IMR-90 (cell line): ENCODE results near the gene LARGE2. TPM values are rescaled to one million over a fixed set of nuclear protein-coding genes. Genes with fewer than 3 reads are reported as not detected.
A peak's percentile ranks its signal among the peaks of the same experiment; 100 is the strongest.

Experiments
- ATAC-seq: fragments of 200-7000 bp; cut with Tn5 transposase; 2 replicates; pipeline ENCODE4 v1.9.1; 2020; ENCODE audit warnings: low read depth, mild to moderate bottlenecking, moderate library complexity
- BruUV-seq: library from RNA; stranded (reverse); fragments of 400-500 nt; replicated peaks from 2 replicates; lab custom pipeline; 2021; lab: Mats Ljungman, UMichigan
- CTCF ChIA-PET: fragments of 300-600 bp; formaldehyde crosslinking; extraction: SDS; loops from one replicate; lab custom pipeline; 2021; ENCODE audit warnings: antibody characterized with exemption; lab: Yijun Ruan, JAX
- POLR2A ChIA-PET: fragments of 300-600 bp; sonication (Branson Sonifier 250); formaldehyde crosslinking; loops from one replicate; lab custom pipeline; 2022; ENCODE audit warnings: antibody characterized with exemption; ENCODE audit not compliant: unreplicated experiment; lab: Charles Lee
- DNase-seq: peaks from one replicate; pipeline ENCODE4 v3.0.0; 2013
- H2AFZ ChIP-seq: replicated peaks from 2 replicates; pipeline ENCODE3; 2013; ENCODE audit warnings: low read length, mild to moderate bottlenecking; ENCODE audit not compliant: poor library complexity
- H2AK5ac ChIP-seq: 2 replicates; pipeline ENCODE4 v1.6.1; 2013; ENCODE audit warnings: low read depth, low read length, inconsistent platforms
- H2AK9ac ChIP-seq: replicated peaks from 2 replicates; pipeline ENCODE3; 2013; ENCODE audit warnings: mild to moderate bottlenecking, low read depth, low read length, moderate library complexity; ENCODE audit not compliant: poor library complexity
- H2BK120ac ChIP-seq: 2 replicates; pipeline ENCODE4 v1.6.1; 2013; ENCODE audit warnings: low read depth, low read length, inconsistent platforms
- H2BK15ac ChIP-seq: 3 replicates; pipeline ENCODE4 v1.6.1; 2013; ENCODE audit warnings: low read depth, low read length, inconsistent platforms
- H2BK20ac ChIP-seq: 2 replicates; pipeline ENCODE4 v1.6.1; 2013; ENCODE audit warnings: low read depth, mild to moderate bottlenecking, inconsistent platforms, low read length, moderate library complexity
- H2BK5ac ChIP-seq: 2 replicates; pipeline ENCODE4 v1.6.1; 2013; ENCODE audit warnings: mild to moderate bottlenecking, low read depth, low read length, inconsistent platforms; ENCODE audit not compliant: poor library complexity, severe bottlenecking
- H3K14ac ChIP-seq: replicated peaks from 2 replicates; pipeline ENCODE4 v1.6.1; 2013; ENCODE audit warnings: low read depth, low read length, inconsistent platforms
- H3K18ac ChIP-seq: 2 replicates; pipeline ENCODE4 v1.6.1; 2013; ENCODE audit warnings: low read depth, low read length, control low read depth
- H3K23ac ChIP-seq: 2 replicates; pipeline ENCODE4 v1.6.1; 2013; ENCODE audit warnings: low read depth, low read length, inconsistent platforms
- H3K27ac ChIP-seq: 2 replicates; pipeline ENCODE4 v1.5.1; 2013; ENCODE audit warnings: mild to moderate bottlenecking, control low read depth, low read length; ENCODE audit not compliant: insufficient read depth
- H3K27me3 ChIP-seq: 2 replicates; pipeline ENCODE4 v1.6.1; 2013; ENCODE audit warnings: low read length; ENCODE audit not compliant: control insufficient read depth, insufficient read depth
- H3K36me3 ChIP-seq: 2 replicates; pipeline ENCODE4 v1.6.1; 2013; ENCODE audit warnings: low read length, mixed read lengths; ENCODE audit not compliant: control insufficient read depth, insufficient read depth
- H3K4ac ChIP-seq: 2 replicates; pipeline ENCODE4 v1.6.1; 2013; ENCODE audit warnings: low read depth, low read length, inconsistent platforms
- H3K4me1 ChIP-seq: 2 replicates; pipeline ENCODE4 v1.6.1; 2013; ENCODE audit warnings: low read length, mixed read lengths; ENCODE audit not compliant: control insufficient read depth, insufficient read depth
- H3K4me2 ChIP-seq: 2 replicates; pipeline ENCODE4 v1.6.1; 2013; ENCODE audit warnings: low read depth, mild to moderate bottlenecking, control low read depth, low read length, moderate library complexity
- H3K4me3 ChIP-seq: 2 replicates; pipeline ENCODE4 v1.5.1; 2013; ENCODE audit warnings: low read depth, mild to moderate bottlenecking, control low read depth, low read length, moderate library complexity; ENCODE audit not compliant: insufficient read depth
- H3K56ac ChIP-seq: 2 replicates; pipeline ENCODE4 v1.6.1; 2013; ENCODE audit warnings: low read length, inconsistent platforms; ENCODE audit not compliant: insufficient read depth; ENCODE audit errors: extremely low read depth
- H3K79me1 ChIP-seq, 2 experiments: 2 replicates each; pipeline ENCODE4 v1.6.1; 2013; ENCODE audit warnings: low read length in 2 of 2, inconsistent platforms in 1 of 2, low read depth in 1 of 2
- H3K9ac ChIP-seq: 2 replicates; pipeline ENCODE4 v1.6.1; 2013; ENCODE audit warnings: low read depth, low read length, control low read depth
- H3K9me1 ChIP-seq: 2 replicates; pipeline ENCODE4 v1.6.1; 2013; ENCODE audit warnings: low read length, inconsistent platforms; ENCODE audit not compliant: insufficient read depth
- H3K9me3 ChIP-seq: 2 replicates; pipeline ENCODE4 v1.6.1; 2013; ENCODE audit warnings: low read length; ENCODE audit not compliant: control insufficient read depth, insufficient read depth
- H4K20me1 ChIP-seq: 2 replicates; pipeline ENCODE4 v1.6.1; 2013; ENCODE audit warnings: low read length, inconsistent platforms; ENCODE audit not compliant: insufficient read depth
- H4K5ac ChIP-seq: 2 replicates; pipeline ENCODE4 v1.6.1; 2013; ENCODE audit warnings: mild to moderate bottlenecking, low read depth, low read length, control low read depth
- H4K8ac ChIP-seq, 2 experiments: 2 replicates each; pipeline ENCODE4 v1.6.1; 2013; ENCODE audit warnings: low read depth in 2 of 2, low read length in 2 of 2, control low read depth in 1 of 2, inconsistent platforms in 1 of 2
- H4K91ac ChIP-seq: 2 replicates; pipeline ENCODE4 v1.6.1; 2013; ENCODE audit warnings: low read depth, low read length, inconsistent platforms; ENCODE audit not compliant: insufficient read depth
- BHLHE40 ChIP-seq: fragments of 150-350 bp; IDR thresholded peaks from 2 replicates; pipeline ENCODE4 v1.6.1; 2016; ENCODE audit warnings: mild to moderate bottlenecking, low read depth, low read length
- MAFK ChIP-seq: IDR thresholded peaks from 2 replicates; pipeline ENCODE4 v1.6.1; 2012; ENCODE audit warnings: low read depth, low read length, improper control_type of control experiment
- MAZ ChIP-seq: IDR thresholded peaks from 2 replicates; pipeline ENCODE4 v1.6.1; 2012; ENCODE audit warnings: low read depth, mild to moderate bottlenecking, low read length, improper control_type of control experiment, moderate library complexity, borderline replicate concordance
- NFE2L2 ChIP-seq: fragments of 150-350 bp; IDR thresholded peaks from 2 replicates; pipeline ENCODE4 v1.6.1; 2016; ENCODE audit warnings: low read depth, mild to moderate bottlenecking, low read length
- RCOR1 ChIP-seq: IDR thresholded peaks from 2 replicates; pipeline ENCODE4 v1.6.1; 2012; ENCODE audit warnings: mild to moderate bottlenecking, low read length, improper control_type of control experiment; ENCODE audit not compliant: insufficient replicate concordance
- RFX5 ChIP-seq: IDR thresholded peaks from 2 replicates; pipeline ENCODE4 v1.8.0; 2012; ENCODE audit warnings: low read depth, mild to moderate bottlenecking, low read length, moderate library complexity
- SMC3 ChIP-seq: fragments of 150-350 bp; IDR thresholded peaks from 2 replicates; pipeline ENCODE4 v1.6.1; 2016; ENCODE audit warnings: low read depth, mild to moderate bottlenecking, antibody characterized with exemption, low read length, moderate library complexity
- WGBS, 2 experiments: methylation state at CpG; one replicate each; pipeline versions ENCODE4 v1.1.5 to v1.1.7; 2013; ENCODE audit warnings: missing lambda C conversion rate in 2 of 2; ENCODE audit not compliant: insufficient read length in 1 of 2; ENCODE audit errors: extremely low coverage in 2 of 2; 5-methylcytosine and 5-hydroxymethylcytosine counted together
- dilution Hi-C: fragments of 300-500 bp; cut with HindIII; formaldehyde crosslinking; loops from one replicate; pipeline ENCODE4 v1.14.3; 2018; ENCODE audit warnings: low sequenced_read_pairs; ENCODE audit not compliant: unreplicated experiment
- in situ Hi-C: fragments of 300-500 bp; cut with MboI; formaldehyde crosslinking; loops from 3 replicates; pipeline ENCODE4 v1.14.3; 2019; ENCODE audit warnings: low sequenced_read_pairs, inconsistent platforms, mixed read lengths
- intact Hi-C: fragments of 100-400 bp; cut with micrococcal nuclease; formaldehyde crosslinking; loops from 2 replicates; pipeline ENCODE4 v1.10.0; 2022
- polyA plus RNA-seq, 3 experiments: library from polyadenylated mRNA; depleted of rRNA; stranded (reverse); fragments of >200 nt; gene quantifications; 2 replicates each; pipeline ENCODE4 v1.2.3, GENCODE V29; 2012; ENCODE audit warnings: low replicate concordance in 1 of 3
- total RNA-seq: library from RNA; depleted of rRNA; stranded (reverse); fragments of >200 nt; gene quantifications from 2 replicates; pipeline ENCODE4 v1.2.3, GENCODE V29; 2012
- TF ChIP-seq, protein P1 (sequence below): conservative IDR thresholded peaks from 2 replicates; pipeline ENCODE4 v1.5.1; 2012; ENCODE audit warnings: mild to moderate bottlenecking, low read depth, low read length, improper control_type of control experiment

LARGE2 gene
- total and polyA plus RNA-seq, 2 of the 4 experiments (the other 2 are of a cell fraction), result 0.03 TPM; not detected in 1

DNA sequence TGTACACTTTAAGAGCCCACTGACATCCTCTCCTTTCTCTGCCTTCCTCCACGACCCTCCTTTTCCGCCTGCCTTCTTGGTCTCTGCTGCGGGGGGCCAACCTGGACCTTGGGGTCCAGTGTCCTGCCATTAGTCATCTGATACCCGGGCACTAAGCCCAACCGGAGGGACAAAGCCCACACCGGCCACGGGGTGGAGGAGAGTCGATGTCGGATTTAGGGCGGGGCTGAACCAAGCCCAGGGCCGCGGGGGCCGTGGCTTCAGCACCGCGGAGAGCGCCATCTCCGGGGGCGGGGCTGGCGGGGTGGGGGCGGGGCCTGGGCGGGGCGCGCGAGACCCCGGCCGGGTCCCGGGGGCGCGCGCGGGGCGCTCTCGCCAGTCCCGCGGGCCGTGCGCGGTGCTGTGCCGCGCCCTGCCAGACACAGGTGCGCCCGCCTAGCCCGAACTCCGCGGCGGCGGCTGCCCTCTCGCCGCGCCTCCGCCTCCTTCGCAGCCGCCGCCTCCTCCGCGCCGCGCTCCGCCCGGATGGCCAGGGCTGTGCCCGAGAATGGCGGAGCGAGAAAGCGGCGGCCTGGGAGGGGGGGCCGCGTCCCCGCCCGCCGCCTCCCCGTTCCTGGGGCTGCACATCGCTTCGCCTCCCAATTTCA, 37.1 kb upstream of the LARGE2 start, which contains the start of gene MAPK8IP1:
MAPK8IP1 (plus strand) TSS at position 378 of the 647 bp plus-strand sequence; CDS start at position 548, 170 bp downstream.
- no peak within 1 kb of the TSS for H3K23ac ChIP-seq
- H3K4me1 ChIP-seq, result no peaks in the 10 kb centered on the region
- intact Hi-C loops, result no loop called here
- no peak within 1 kb of the TSS for H3K4ac ChIP-seq
- ATAC-seq (peak; percentile 97), DNase-seq (no peak)
- peaks cover 25% of the 10 kb centered on the region for H3K27me3 ChIP-seq
- H3K4me3 ChIP-seq, result peak within 1 kb of the TSS; percentile 77
- H3K9ac ChIP-seq, result no peak within 1 kb of the TSS
- H2AK5ac ChIP-seq, result no peak within 1 kb of the TSS
- H2BK15ac ChIP-seq, result no peak within 1 kb of the TSS
- peaks cover 27% of the 10 kb centered on the region for H4K20me1 ChIP-seq
- peak within 1 kb of the TSS; percentile 86 for H2AFZ ChIP-seq
- H2BK120ac ChIP-seq, result no peak within 1 kb of the TSS
- no peak within 1 kb of the TSS; the same call in 1 of the 2 replicates for H3K56ac ChIP-seq
- no peak within 1 kb of the TSS for H3K14ac ChIP-seq
- H3K18ac ChIP-seq, result no peak within 1 kb of the TSS
- in situ Hi-C loops, result no loop called here
- ChIA-PET CTCF (no interaction called here), POLR2A (no interaction called here)
- no peak within 1 kb of the TSS for H4K5ac ChIP-seq
- no TSS peak for BruUV-seq
- peak within 1 kb of the TSS; percentile 24 for H2AK9ac ChIP-seq
- peaks cover 4% of the 10 kb centered on the region; the same call in 1 of the 2 replicates for H3K9me1 ChIP-seq
- no peak within 1 kb of the TSS for H3K27ac ChIP-seq
- H3K79me1 ChIP-seq, result peaks cover 0 to 3% of the 10 kb centered on the region in 2 experiments; a peak in 1 of 4 replicates
- TF ChIP-seq MAFK, result no peak
- no peak for TF ChIP-seq RFX5
- TF ChIP-seq MAZ, result peak; percentile 81; the same call in 1 of the 2 replicates
- TF ChIP-seq SMC3, result no peak
- TF ChIP-seq RCOR1, result no peak
- TF ChIP-seq, protein P1, sequence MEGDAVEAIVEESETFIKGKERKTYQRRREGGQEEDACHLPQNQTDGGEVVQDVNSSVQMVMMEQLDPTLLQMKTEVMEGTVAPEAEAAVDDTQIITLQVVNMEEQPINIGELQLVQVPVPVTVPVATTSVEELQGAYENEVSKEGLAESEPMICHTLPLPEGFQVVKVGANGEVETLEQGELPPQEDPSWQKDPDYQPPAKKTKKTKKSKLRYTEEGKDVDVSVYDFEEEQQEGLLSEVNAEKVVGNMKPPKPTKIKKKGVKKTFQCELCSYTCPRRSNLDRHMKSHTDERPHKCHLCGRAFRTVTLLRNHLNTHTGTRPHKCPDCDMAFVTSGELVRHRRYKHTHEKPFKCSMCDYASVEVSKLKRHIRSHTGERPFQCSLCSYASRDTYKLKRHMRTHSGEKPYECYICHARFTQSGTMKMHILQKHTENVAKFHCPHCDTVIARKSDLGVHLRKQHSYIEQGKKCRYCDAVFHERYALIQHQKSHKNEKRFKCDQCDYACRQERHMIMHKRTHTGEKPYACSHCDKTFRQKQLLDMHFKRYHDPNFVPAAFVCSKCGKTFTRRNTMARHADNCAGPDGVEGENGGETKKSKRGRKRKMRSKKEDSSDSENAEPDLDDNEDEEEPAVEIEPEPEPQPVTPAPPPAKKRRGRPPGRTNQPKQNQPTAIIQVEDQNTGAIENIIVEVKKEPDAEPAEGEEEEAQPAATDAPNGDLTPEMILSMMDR, result no peak
- no peak for TF ChIP-seq BHLHE40
- no peak for TF ChIP-seq NFE2L2
- no peak within 1 kb of the TSS for H2BK5ac ChIP-seq
- WGBS, 2 experiments, result 2% methylated on average over 41 of the region's 73 CpGs; no CpG with 5 or more reads in 1 of the 2 experiments
- dilution Hi-C loops, result no loop called here
- H2BK20ac ChIP-seq, result no peak within 1 kb of the TSS
- no peak within 1 kb of the TSS for H4K8ac ChIP-seq
- H3K36me3 ChIP-seq, result peaks cover 18% of the 10 kb centered on the region
- H4K91ac ChIP-seq, result no peak within 1 kb of the TSS
- H3K4me2 ChIP-seq, result peak within 1 kb of the TSS; percentile 72; the same call in 1 of the 2 replicates
- H3K9me3 ChIP-seq, result no peaks in the 10 kb centered on the region
